Medulla oblongata (tissue), 1 donor: ENCODE measurements around the gene BARHL2.

Source experiments
- DNase-seq: peaks from one replicate; pipeline ENCODE4 v3.0.0-alpha.2; 2015; ENCODE audit errors: extremely low spot score

The BARHL2 gene

DNA sequence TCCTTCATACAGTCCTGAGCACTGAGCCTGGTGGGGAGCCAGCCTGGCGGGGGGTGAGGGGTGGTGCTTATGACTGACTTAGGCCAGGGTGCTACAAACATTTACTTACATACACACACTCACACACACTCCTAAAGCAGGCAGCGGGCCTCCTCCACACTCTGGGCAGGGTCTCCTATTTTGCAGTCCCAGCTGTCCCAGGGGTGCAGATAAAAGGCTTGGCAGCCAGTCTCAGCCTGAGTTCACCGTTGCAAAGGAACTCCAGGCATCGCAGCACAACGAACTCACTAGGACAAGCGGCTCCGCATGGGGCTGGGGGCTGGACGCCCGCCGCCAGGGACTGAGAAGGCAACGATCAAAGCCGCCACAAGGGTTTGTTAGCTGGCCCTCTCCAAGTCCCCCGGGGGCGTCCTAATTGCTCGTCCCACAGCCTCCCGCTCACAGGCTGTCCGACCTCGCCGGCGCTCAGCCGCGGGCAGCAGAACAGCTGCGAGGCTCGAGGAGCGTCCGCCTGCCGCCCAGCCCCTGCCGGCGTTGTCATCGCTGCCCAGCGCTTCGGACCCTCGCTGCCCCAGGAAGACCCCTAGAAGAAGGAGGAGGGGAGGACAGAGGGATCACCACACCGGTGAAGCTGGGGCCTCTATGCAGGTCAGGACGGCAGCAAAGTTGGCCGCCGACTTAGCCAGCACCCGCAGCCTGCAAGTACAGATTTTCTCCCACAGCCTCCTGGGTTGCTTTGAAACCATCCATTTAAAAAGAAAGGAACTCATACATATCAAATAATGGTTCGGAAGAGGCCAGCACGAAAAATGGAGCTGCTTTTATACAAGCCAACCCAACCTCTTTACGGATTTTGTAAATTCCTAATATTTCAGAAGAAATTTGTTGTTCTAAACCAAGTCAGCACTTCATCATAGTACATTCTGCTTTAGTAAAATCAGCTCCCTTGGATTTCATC, 6.2 kb downstream of the BARHL2 start:
- DNase-seq = no peak

DNA sequence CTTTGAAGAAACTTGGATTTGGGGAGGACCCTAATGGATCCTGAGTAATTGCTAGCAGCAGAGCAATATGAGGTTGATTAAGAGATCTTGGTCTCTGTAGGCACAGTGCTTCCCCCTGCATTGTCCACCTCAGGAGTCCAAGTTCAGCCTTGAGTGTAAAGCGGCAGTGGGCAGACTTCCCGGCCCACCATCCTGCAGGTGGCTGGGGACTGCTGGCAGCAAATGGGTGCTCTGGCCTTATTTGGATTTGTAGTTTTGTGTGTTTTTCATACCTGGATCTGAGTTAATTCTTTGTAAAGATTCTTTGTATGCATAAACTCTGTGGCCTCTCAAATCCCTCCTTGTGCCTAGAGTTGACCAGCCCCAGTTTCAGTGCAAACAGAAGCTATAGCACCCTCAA, 7.6 kb downstream of the BARHL2 start:
- no peak for DNase-seq

DNA sequence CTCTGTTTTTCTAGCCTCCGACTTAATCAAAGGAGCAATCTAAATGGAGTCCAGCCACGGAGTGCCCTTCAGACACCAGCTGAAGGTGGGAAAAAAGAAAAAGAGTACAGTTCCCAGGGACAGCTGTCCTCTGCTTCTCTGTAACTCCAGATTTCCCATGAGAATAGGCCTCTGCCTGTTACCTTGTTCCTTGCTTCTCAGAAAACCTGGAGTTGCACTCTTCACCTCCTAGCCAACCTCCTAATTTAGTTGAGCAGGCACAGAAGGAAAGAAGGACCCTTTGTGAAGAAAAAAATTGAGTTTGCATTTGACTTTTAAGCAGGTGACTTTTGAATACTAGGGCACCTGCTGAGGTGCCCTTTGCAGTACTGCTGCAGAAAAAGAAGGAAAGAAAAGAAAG, 8.3 kb downstream of the BARHL2 start:
- no peak for DNase-seq

DNA sequence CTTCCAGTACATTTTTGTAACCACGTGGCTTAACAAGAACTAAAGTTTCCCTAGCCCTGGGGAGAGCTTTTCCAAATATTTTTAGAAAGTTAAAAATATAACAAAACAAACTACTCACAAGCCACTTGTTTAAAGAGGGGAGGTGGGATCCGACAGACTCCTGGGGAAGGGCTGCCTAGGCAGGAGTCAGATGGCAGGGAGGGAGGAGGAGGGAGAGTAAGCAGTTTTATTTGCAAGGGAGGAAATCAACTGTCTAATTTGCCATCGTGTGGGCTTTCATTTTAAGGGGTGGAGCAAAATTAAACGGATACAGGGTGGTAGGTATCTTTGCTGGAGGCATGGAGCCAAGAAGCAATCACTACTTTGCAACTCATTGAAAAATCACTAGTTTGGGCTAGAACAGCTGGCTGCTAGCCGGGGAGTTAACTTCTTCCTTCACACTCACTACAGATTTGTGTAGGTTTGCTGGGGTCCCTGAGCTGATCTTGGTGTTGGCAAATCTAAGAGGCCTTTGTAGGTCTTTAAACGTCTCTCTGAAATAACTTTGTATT, 8.8 kb downstream of the BARHL2 start:
- DNase-seq = no peak

DNA sequence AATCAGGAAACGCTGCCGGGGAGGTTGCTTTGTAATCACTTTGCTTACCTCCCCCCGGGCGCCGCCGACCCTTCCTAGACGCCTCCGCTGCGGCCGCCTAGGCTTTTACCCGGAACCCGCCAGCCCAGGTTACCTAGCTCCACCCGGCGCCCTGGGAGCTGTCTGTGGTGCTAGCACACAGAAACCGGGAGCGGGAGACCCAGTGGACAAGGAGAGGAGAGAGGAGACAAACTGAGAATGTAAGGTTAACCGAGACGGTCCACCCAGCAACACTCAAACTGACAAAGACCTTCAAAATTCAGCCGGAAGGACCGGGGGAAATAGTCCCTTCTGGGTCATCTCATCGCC, 9.8 kb downstream of the BARHL2 start:
- DNase-seq = no peak

DNA sequence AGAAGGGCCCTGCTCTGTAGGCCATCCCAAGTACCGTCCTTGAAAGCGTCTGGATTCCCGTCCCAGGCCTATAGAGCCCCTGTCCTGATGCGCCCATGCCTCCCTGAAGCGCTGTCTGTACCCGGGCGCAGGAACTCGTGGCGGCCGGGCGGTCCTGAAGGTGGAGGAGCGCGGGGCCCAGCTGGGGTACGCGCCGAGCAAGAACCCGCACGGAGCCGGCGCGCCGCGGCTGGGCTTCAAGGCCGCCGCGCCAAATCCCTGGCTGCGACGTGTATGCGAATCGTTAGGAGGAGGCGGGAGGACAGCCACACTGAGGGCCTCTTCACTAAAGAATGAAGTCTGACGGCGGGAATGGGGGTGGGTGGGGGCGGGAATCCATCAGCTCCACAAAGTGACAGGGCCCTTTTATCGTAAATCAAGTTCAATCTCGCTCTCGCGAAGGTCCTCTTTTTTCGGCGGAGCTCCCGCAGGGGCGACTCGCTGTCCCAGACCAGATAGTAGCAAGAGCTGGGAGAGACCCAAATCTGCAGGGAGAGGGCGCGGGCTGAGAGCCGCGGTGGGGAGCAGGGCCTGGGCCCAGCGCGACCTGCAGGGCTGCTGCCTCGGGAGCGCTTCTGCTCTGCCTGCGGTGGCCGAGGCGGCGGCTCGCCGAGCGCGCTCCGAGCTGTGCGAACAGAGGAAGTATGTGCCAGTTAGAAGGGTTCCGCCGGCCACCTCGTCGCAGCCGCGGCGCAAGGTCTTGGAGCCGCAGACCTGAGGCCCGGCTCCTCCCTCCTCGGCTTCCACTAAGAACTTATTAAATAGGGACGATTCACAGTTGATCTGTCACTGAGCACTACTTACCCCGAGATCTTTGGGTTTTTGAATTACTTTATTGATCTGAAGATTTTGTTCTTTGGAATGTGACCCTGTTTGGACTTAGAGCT, 10.4 kb downstream of the BARHL2 start:
- DNase-seq = no peak

DNA sequence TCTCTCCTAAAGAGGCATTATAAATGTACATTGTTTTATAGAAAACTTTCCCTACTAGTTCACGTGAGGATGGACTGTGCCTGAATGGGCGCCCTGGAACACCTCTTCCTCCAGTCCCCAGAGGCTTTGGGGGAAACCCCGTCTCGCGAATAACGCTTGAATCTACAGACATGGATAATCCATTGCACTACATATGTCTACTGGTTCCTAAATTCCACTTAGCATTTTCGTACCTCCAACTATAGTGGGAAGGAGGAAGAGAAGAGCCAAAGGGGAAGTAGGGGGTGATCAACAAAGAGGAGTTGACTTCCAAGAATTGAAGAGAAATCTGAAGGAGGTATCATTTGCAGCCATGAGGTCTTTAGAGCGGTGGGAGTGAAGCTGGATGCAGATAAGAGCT, 11.1 kb downstream of the BARHL2 start:
- no peak for DNase-seq

DNA sequence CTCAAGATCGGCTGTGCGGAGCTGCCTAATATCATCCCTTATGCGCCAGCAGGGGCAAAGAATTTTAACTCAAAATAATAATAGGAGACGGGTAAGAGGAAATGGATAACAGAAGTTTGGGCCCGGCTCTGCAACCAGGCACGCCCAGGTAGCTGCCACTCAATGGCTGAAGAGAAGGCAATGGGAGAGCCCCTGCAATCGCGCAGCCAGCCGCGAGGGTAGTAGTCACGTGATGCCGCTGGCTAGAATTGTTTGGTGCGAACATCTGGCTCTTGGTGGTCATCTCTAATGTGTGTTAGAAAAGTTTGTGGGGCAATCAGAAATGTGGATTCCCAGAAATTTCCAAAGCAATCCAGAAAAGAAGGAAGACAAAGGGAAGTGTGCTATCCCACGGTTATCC, 12.3 kb downstream of the BARHL2 start:
- no peak for DNase-seq

DNA sequence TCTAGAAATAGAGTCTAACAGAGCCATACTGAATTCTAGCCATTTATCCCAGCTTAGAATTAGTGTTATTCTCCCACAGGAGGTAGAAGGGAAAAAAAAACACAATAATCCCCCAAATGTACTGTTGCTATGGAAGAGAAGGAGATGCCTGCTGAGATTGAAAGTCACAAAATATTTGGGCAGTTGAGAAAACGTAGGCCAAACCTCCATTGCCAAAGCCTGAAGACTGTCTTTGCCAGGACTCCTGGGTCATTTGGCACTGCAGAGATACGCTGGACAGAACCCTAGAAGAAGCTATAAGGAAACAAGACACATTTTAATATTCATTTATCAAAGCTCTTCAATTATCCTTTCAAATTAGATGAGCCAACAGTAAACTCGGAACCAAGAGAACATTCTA, 22.3 kb downstream of the BARHL2 start:
- no peak for DNase-seq

DNA sequence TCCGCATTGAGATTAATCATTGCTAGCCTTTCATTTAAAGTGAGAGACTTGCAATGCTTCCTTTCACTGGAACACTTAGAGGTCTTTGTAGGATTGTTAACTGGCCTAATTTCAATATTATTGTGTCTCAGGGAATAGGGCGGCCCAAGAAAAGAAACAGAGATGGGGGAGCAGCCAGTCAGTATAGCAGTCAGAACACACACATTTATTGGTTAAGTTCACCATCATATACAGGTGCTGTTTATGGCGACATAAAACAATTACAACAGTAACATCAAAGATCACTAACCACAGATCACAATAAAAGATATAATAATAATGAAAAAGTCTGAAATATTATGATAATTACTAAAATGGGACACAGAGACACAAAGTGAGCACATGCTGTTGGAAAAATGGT, 29.4 kb downstream of the BARHL2 start:
- DNase-seq = no peak

DNA sequence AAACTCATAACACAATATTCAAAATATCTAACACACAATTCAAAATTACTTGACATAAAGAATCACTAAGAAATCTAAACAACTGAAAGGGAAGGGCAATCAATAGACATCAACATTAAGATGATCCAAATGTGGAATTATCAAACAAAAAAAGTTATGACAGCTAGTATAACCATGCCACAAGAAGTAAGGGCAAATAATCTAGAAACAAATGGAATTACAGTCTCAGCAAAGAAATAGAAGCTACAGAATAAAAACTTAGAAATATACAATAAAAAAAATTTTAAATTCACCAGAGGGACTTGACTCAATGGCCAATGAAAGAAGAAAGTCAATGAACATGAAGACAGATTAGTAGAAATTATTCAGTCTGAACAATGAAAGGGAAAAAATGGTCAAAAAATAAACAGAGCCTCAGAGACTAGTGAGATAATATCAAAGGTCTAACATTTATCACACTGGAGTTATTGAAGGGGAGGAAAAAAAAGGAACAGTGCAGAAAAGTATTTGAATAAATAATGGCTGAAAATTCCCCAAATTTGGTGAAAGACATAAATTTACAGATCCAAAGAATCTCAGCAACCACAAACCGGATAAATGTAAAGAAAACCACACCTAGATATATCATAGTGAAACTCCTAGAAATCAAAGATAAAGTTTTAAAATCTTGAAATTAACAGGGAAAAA, 41.8 kb downstream of the BARHL2 start:
- DNase-seq = no peak

DNA sequence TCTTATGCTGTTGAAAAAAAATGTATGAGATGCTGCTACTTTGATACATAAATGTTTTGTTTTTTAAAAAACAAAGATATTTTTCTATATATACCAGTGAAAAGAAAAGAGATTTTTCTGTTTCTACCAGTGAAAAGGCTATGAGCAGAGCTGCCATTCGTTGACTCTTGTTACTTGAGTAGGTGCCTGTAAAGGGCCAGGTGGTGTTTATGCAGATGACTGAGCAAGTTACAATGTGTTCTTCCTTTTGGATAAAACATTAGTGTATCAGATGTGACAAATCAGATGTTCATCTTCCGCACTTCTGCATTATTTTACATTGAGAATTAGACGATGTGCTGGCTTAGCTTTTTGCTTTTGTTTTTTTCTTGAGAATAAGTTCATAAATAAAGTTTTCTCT, 45.4 kb downstream of the BARHL2 start:
- no peak for DNase-seq

DNA sequence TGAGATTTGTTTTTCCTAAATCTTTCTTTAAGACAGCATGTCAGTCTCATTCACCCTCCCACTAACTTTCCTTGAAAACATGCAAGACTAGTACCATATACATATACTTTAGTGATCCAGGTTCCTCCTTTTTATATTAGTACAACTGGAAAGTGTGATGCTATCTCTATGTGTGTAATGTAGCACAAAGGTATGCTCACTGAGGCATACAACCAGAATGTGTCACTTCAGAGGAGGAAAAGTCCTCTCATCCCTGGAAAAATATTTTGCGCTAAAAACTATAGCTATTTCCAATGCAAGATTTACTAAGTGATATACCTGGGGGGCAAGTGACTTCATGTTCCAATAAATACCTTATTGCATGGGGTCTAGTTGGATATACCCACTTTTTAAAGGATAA, 45.9 kb downstream of the BARHL2 start:
- no peak for DNase-seq
